Caco-2 (cell line): ENCODE measurements around the gene CABLES2. TPM values are rescaled to one million over a fixed set of nuclear protein-coding genes. Genes with fewer than 3 reads are reported as not detected.
A peak's percentile ranks its signal among the peaks of the same experiment; 100 is the strongest.

Experiments
- BruUV-seq: library from RNA; stranded (reverse); fragments of 400-500 nt; replicated peaks from 2 replicates; lab custom pipeline; 2021; lab: Mats Ljungman, UMichigan
- CTCF ChIA-PET: fragments of 300-600 bp; sonication (Branson Sonifier 250); formaldehyde crosslinking; loops from one replicate; lab custom pipeline; 2022; ENCODE audit warnings: antibody characterized with exemption; lab: Charles Lee
- POLR2A ChIA-PET: fragments of 300-600 bp; sonication (Branson Sonifier 250); formaldehyde crosslinking; loops from one replicate; lab custom pipeline; 2022; ENCODE audit warnings: antibody characterized with exemption; lab: Charles Lee
- DNase-seq, 2 experiments: peaks; one replicate each; pipeline versions ENCODE4 v3.0.0 to v3.0.0-alpha.2; 2020 to 2022
- H3K27me3 ChIP-seq: replicated peaks from 2 replicates; pipeline ENCODE4 v1.6.0; 2011; ENCODE audit warnings: low read length; ENCODE audit not compliant: control insufficient read depth, insufficient read depth
- H3K36me3 ChIP-seq: 2 replicates; pipeline ENCODE4 v1.5.1; 2011; ENCODE audit warnings: low read length; ENCODE audit not compliant: control insufficient read depth, insufficient read depth
- H3K4me1 ChIP-seq: fragments of 250-450 bp; sonication (Bioruptor Pico); 2 replicates; pipeline ENCODE4 v1.5.1; 2020; ENCODE audit warnings: mild to moderate bottlenecking
- H3K4me3 ChIP-seq: 2 replicates; pipeline ENCODE4 v1.5.1; 2011; ENCODE audit warnings: low read depth, mild to moderate bottlenecking, control low read depth, low read length
- H3K9me3 ChIP-seq: fragments of 250-450 bp; sonication (Bioruptor Pico); 2 replicates; pipeline ENCODE4 v1.5.1; 2020; ENCODE audit warnings: mild to moderate bottlenecking, moderate library complexity
- H3K27ac Mint-ChIP-seq: one replicate; pipeline ENCODE4 v1.8.0; 2022; ENCODE audit warnings: mixed read lengths; ENCODE audit not compliant: unreplicated experiment
- H3K27me3 Mint-ChIP-seq: one replicate; pipeline ENCODE4 v1.8.0; 2022; ENCODE audit warnings: mixed read lengths; ENCODE audit not compliant: insufficient read depth, unreplicated experiment
- H3K36me3 Mint-ChIP-seq: one replicate; pipeline ENCODE4 v1.8.0; 2022; ENCODE audit warnings: mild to moderate bottlenecking, mixed read lengths; ENCODE audit not compliant: insufficient read depth, unreplicated experiment
- H3K4me1 Mint-ChIP-seq: one replicate; pipeline ENCODE4 v1.8.0; 2022; ENCODE audit warnings: low read depth, mixed read lengths; ENCODE audit not compliant: unreplicated experiment
- H3K4me3 Mint-ChIP-seq: one replicate; pipeline ENCODE4 v1.8.0; 2022; ENCODE audit warnings: mild to moderate bottlenecking, moderate library complexity, mixed read lengths; ENCODE audit not compliant: unreplicated experiment
- H3K9me3 Mint-ChIP-seq: one replicate; pipeline ENCODE4 v1.8.0; 2022; ENCODE audit warnings: mixed read lengths; ENCODE audit not compliant: unreplicated experiment
- CTCF ChIP-seq, 2 experiments: fragments of 200-600 bp in 1 of 2; IDR thresholded peaks; 1 replicate in 1 of 2; 2 replicates in 1 of 2; pipeline versions ENCODE4 v1.5.1 to v1.8.0; 2011 to 2022; ENCODE audit warnings: antibody characterized with exemption in 1 of 2, control low read depth in 1 of 2, inconsistent platforms in 1 of 2, low read depth in 1 of 2, low read length in 1 of 2, mild to moderate bottlenecking in 1 of 2, moderate library complexity in 1 of 2; ENCODE audit not compliant: insufficient read depth in 1 of 2, severe bottlenecking in 1 of 2, unreplicated experiment in 1 of 2
- intact Hi-C: fragments of 100-400 bp; cut with micrococcal nuclease; formaldehyde crosslinking; loops from one replicate; pipeline ENCODE4 v1.10.0; 2022; ENCODE audit not compliant: unreplicated experiment
- total RNA-seq: library from RNA; stranded (reverse); gene quantifications from 2 replicates; pipeline ENCODE4 v1.2.3, GENCODE V29; 2022

The CABLES2 gene
- total RNA-seq, 1 experiment from 2014 or later, result 36.4 TPM

GRCh38 chr20:62350098-62350628 is 56.9 kb downstream of the CABLES2 start:
- DNase-seq, result peak; percentile 87 to 94
- no peaks in the 10 kb centered on the region for H3K9me3 ChIP-seq
- H3K4me3 Mint-ChIP-seq, result peak overlapping the region; percentile 23
- POLR2A ChIA-PET, result interaction anchor here (0.5 to 1.4 kb wide), 6 partner anchors 12 to 444 kb away, joined by 3 to 13 read pairs (median 6); partner anchors contain the start of genes LAMA5 and RPS21
- H3K4me1 ChIP-seq, result peaks cover 35% of the 10 kb centered on the region
- H3K4me1 Mint-ChIP-seq, result peaks cover 7% of the 10 kb centered on the region
- H3K27me3 Mint-ChIP-seq, result no peaks in the 10 kb centered on the region
- H3K9me3 Mint-ChIP-seq, result peaks cover 18% of the 10 kb centered on the region
- H3K27me3 ChIP-seq, result no peaks in the 10 kb centered on the region
- intact Hi-C loops, result loop anchor here (1.0 kb wide), 1 partner anchor 12 kb away; no protein-coding TSS in a partner anchor
- peak overlapping the region; percentile 92 for H3K27ac Mint-ChIP-seq
- BruUV-seq, result no TSS peak
- H3K4me3 ChIP-seq, result no peak overlapping the region
- H3K36me3 Mint-ChIP-seq, result peaks cover 100% of the 10 kb centered on the region
- no peak for TF ChIP-seq CTCF (IDR thresholded peaks at IDR 0.05; ENCODE audit: insufficient read depth in 1 of 2, low read depth in 1 of 2, low read length in 1 of 2, severe bottlenecking in 1 of 2, unreplicated experiment in 1 of 2)
- peaks cover 41% of the 10 kb centered on the region for H3K36me3 ChIP-seq
- CTCF ChIA-PET, result interaction anchor here (0.6 to 1.8 kb wide), 9 partner anchors 11 to 189 kb away, joined by 3 to 14 read pairs (median 5); no protein-coding TSS in a partner anchor

DNA sequence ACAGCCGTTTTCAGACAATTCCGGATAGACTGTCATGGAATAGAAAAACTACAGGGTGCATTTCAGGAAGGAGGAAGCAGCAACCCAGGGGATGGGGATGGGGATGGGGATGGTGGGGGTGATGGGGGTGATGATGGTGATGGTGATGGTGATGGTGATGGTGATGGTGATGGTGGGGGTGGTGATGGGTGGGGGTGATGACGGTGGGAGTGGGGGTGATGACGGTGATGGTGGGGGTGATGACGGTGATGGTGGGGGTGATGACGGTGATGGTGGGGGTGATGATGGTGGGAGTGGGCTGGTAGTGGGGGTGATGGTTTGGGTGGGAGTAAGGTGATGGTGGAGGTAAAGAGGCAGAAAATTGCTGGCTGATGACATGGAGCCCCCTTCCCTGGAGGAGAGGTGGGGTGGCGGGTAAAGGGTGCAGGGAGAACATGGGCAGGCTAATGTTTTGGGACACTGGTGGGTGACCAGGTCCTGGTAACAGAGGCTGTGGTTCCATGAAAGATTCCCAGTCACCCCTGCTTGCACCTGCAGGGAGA is 57.5 kb downstream of the CABLES2 start:
- Histone ChIP-seq H3K4me1 (peaks cover 30% of the 10 kb centered on the region), H3K27me3 (no peaks in the 10 kb centered on the region), H3K36me3 (peaks cover 39% of the 10 kb centered on the region), H3K9me3 (no peaks in the 10 kb centered on the region), H3K4me3 (no peak overlapping the region)
- Mint-ChIP-seq H3K9me3 (peaks cover 18% of the 10 kb centered on the region), H3K4me3 (peak overlapping the region; percentile 23), H3K27ac (peak overlapping the region; percentile 92), H3K27me3 (no peaks in the 10 kb centered on the region), H3K36me3 (peaks cover 100% of the 10 kb centered on the region), H3K4me1 (peaks cover 7% of the 10 kb centered on the region)
- intact Hi-C loops, result loop anchor here (1.0 kb wide), 1 partner anchor 13 kb away; no protein-coding TSS in a partner anchor
- no peak for TF ChIP-seq CTCF (IDR thresholded peaks at IDR 0.05; ENCODE audit: insufficient read depth in 1 of 2, low read depth in 1 of 2, low read length in 1 of 2, severe bottlenecking in 1 of 2, unreplicated experiment in 1 of 2)
- ChIA-PET CTCF (interaction anchor here (0.6 to 1.8 kb wide), 10 partner anchors 10 to 190 kb away, joined by 3 to 14 read pairs (median 4); no protein-coding TSS in a partner anchor), POLR2A (interaction anchor here (0.5 to 1.4 kb wide), 5 partner anchors 12 to 445 kb away, joined by 3 to 13 read pairs (median 5); partner anchors contain the start of genes LAMA5 and RPS21)
- BruUV-seq, result no TSS peak
- DNase-seq, result no peak

DNA sequence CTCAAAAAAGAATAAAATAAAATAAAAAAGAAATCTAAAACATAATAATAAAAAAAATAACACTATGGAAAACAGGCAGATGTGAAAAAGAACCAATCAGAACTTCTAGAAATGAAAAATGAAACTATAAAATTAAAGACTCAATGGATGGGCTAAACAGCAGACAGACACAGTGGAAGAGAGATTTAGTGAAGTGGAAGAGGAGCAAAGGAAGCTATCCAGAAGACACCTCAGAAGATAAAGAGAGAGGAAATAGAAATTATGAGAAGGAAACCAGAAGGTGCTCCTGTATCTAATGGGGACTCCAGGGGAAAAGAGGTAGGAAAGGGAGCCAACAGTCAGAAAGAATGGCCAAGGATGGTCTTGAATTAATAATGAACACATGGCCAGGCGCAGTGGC is 58.5 kb downstream of the CABLES2 start:
- no peaks in the 10 kb centered on the region for H3K27me3 Mint-ChIP-seq
- TF ChIP-seq CTCF (IDR thresholded peaks at IDR 0.05; ENCODE audit: insufficient read depth in 1 of 2, low read depth in 1 of 2, low read length in 1 of 2, severe bottlenecking in 1 of 2, unreplicated experiment in 1 of 2), result no peak
- Histone ChIP-seq H3K27me3 (no peaks in the 10 kb centered on the region), H3K4me1 (peaks cover 25% of the 10 kb centered on the region), H3K4me3 (no peak overlapping the region), H3K36me3 (peaks cover 38% of the 10 kb centered on the region), H3K9me3 (no peaks in the 10 kb centered on the region)
- BruUV-seq, result no TSS peak
- no peak for DNase-seq
- peak overlapping the region; percentile 5 for H3K27ac Mint-ChIP-seq
- peaks cover 18% of the 10 kb centered on the region for H3K9me3 Mint-ChIP-seq
- ChIA-PET POLR2A (no interaction called here), CTCF (interaction anchor here (1.0 to 1.5 kb wide), 3 partner anchors 15 to 34 kb away, joined by 3 to 5 read pairs (median 3); no protein-coding TSS in a partner anchor)
- intact Hi-C loops, result no loop called here
- peaks cover 7% of the 10 kb centered on the region for H3K4me1 Mint-ChIP-seq
- no peak overlapping the region for H3K4me3 Mint-ChIP-seq
- H3K36me3 Mint-ChIP-seq, result peaks cover 100% of the 10 kb centered on the region
